GM12878 (cell line): ENCODE measurements around the gene FBXL14. TPM values are rescaled to one million over a fixed set of nuclear protein-coding genes. Genes with fewer than 3 reads are reported as not detected.

ENCODE experiments used
- ATAC-seq: fragments of 200-7000 bp; cut with Tn5 transposase; 3 replicates; pipeline ENCODE4 v1.9.1; 2020; ENCODE audit warnings: mild to moderate bottlenecking, moderate library complexity
- BruUV-seq: library from RNA; stranded (reverse); fragments of 400-500 nt; replicated peaks from 2 replicates; lab custom pipeline; 2021; lab: Mats Ljungman, UMichigan
- CTCF ChIA-PET: fragments of 300-600 bp; sonication (Branson Sonifier 250); formaldehyde crosslinking; extraction: SDS; loops from one replicate; lab custom pipeline; 2021; ENCODE audit warnings: inconsistent platforms; lab: Yijun Ruan, JAX
- POLR2A ChIA-PET: fragments of 350-600 bp; formaldehyde crosslinking; extraction: SDS; loops from one replicate; lab custom pipeline; 2021; ENCODE audit warnings: inconsistent platforms; lab: Charles Lee
- RAD21 ChIA-PET: fragments of 300-600 bp; sonication (Branson Sonifier 250); formaldehyde crosslinking; loops from one replicate; lab custom pipeline; 2023; ENCODE audit warnings: antibody characterized with exemption; ENCODE audit not compliant: unreplicated experiment; lab: Charles Lee
- SMC1A ChIA-PET: fragments of 300-600 bp; sonication (Branson Sonifier 250); formaldehyde crosslinking; loops from one replicate; lab custom pipeline; 2023; ENCODE audit not compliant: unreplicated experiment, uncharacterized antibody; lab: Charles Lee
- DNase-seq: peaks from one replicate; pipeline ENCODE4 v3.0.0-alpha.2; 2011; ENCODE audit warnings: low read depth, low spot score
- FAIRE-seq: peaks from 3 replicates; lab custom pipeline; 2011; peaks lifted over from hg19 to GRCh38; lab: Jason Lieb, UNC
- H2AFZ ChIP-seq: 2 replicates; pipeline ENCODE4 v1.6.0; 2011; ENCODE audit warnings: low read depth, low read length, control low read depth; ENCODE audit not compliant: control insufficient read depth
- H3K27ac ChIP-seq: 2 replicates; pipeline ENCODE4 v1.5.1; 2011; ENCODE audit warnings: control low read depth; ENCODE audit not compliant: control insufficient read depth, insufficient read depth
- H3K27me3 ChIP-seq, 2 experiments: replicated peaks in 1 of 2; 2 replicates each; pipeline versions ENCODE4 v1.6.0 to v1.6.1; 2011; ENCODE audit warnings: low read length in 1 of 2; ENCODE audit not compliant: control insufficient read depth in 2 of 2, insufficient read depth in 2 of 2
- H3K36me3 ChIP-seq, 2 experiments: 2 replicates each; pipeline ENCODE4 v1.5.1; 2011; ENCODE audit warnings: low read length in 1 of 2; ENCODE audit not compliant: control insufficient read depth in 2 of 2, insufficient read depth in 2 of 2
- H3K4me1 ChIP-seq: 2 replicates; pipeline ENCODE4 v1.6.1; 2011; ENCODE audit warnings: mild to moderate bottlenecking, low read length, moderate library complexity, mixed read lengths; ENCODE audit not compliant: control insufficient read depth, insufficient read depth
- H3K4me2 ChIP-seq: 2 replicates; pipeline ENCODE4 v1.6.0; 2011; ENCODE audit warnings: control low read depth; ENCODE audit not compliant: control insufficient read depth, insufficient read depth
- H3K4me3 ChIP-seq: fragments of 200-600 bp; sonication (generic); 2 replicates; pipeline ENCODE4 v1.5.1; 2016
- H3K79me2 ChIP-seq: 2 replicates; pipeline ENCODE4 v1.6.0; 2011; ENCODE audit warnings: low read length; ENCODE audit not compliant: control insufficient read depth, insufficient read depth
- H3K9ac ChIP-seq: 2 replicates; pipeline ENCODE4 v1.8.0; 2011; ENCODE audit warnings: low read length, control low read depth, mixed read lengths; ENCODE audit not compliant: control insufficient read depth, insufficient read depth
- H3K9me3 ChIP-seq: replicated peaks from 3 replicates; pipeline ENCODE4 v1.5.1; 2011; ENCODE audit warnings: mild to moderate bottlenecking, low read length; ENCODE audit not compliant: control insufficient read depth, insufficient read depth
- H4K20me1 ChIP-seq: 2 replicates; pipeline ENCODE4 v1.6.0; 2011; ENCODE audit not compliant: control insufficient read depth, insufficient read depth
- CHD2 ChIP-seq: IDR thresholded peaks from 2 replicates; pipeline ENCODE4 v1.6.1; 2011; ENCODE audit warnings: low read depth, low read length, improper control_type of control experiment, borderline replicate concordance
- EP300 ChIP-seq, 2 experiments: fragments of 150-350 bp in 1 of 2; IDR thresholded peaks; 2 replicates each; pipeline ENCODE4 v1.6.1; 2011 to 2012; ENCODE audit warnings: low read depth in 2 of 2, low read length in 2 of 2, borderline replicate concordance in 1 of 2, improper control_type of control experiment in 1 of 2, inconsistent platforms in 1 of 2; ENCODE audit not compliant: control insufficient read depth in 1 of 2
- FOXK2 ChIP-seq: fragments of 450-650 bp; IDR thresholded peaks from 2 replicates; pipeline ENCODE4 v1.6.1; 2017; ENCODE audit warnings: mild to moderate bottlenecking, moderate library complexity
- JUNB ChIP-seq: IDR thresholded peaks from 2 replicates; pipeline ENCODE4 v1.6.1; 2016; ENCODE audit warnings: antibody characterized with exemption, mild to moderate bottlenecking
- KDM1A ChIP-seq: fragments of 200-600 bp; sonication (generic); IDR thresholded peaks from 2 replicates; pipeline ENCODE4 v1.6.1; 2016; ENCODE audit warnings: borderline replicate concordance
- KLF5 ChIP-seq: fragments of 450-650 bp; IDR thresholded peaks from 2 replicates; pipeline ENCODE4 v1.6.1; 2014; ENCODE audit warnings: mild to moderate bottlenecking; ENCODE audit not compliant: partially characterized antibody
- NFIC ChIP-seq: IDR thresholded peaks from 2 replicates; pipeline ENCODE4 v1.6.1; 2012; ENCODE audit warnings: low read depth, mild to moderate bottlenecking, inconsistent platforms, low read length, moderate library complexity
- PML ChIP-seq: IDR thresholded peaks from 2 replicates; pipeline ENCODE4 v1.6.1; 2012; ENCODE audit warnings: low read length, inconsistent platforms
- SMAD5 ChIP-seq: IDR thresholded peaks from 2 replicates; pipeline ENCODE4 v1.6.1; 2016; ENCODE audit warnings: antibody characterized with exemption, low read depth
- SUPT20H ChIP-seq: IDR thresholded peaks from 2 replicates; pipeline ENCODE4 v1.6.1; 2011; ENCODE audit warnings: low read depth, mild to moderate bottlenecking, low read length, moderate library complexity, borderline replicate concordance; ENCODE audit not compliant: control insufficient read depth
- TARDBP ChIP-seq: IDR thresholded peaks from 2 replicates; pipeline ENCODE4 v1.6.1; 2016; ENCODE audit warnings: borderline replicate concordance
- WGBS: methylation state at CpG from one replicate; pipeline ENCODE4 v1.1.6; 2016; ENCODE audit warnings: low lambda C conversion rate; ENCODE audit not compliant: insufficient replicate concordance, insufficient coverage; ENCODE audit errors: missing lambda C conversion rate; 5-methylcytosine and 5-hydroxymethylcytosine counted together
- in situ Hi-C: fragments of 300-500 bp; cut with MboI; formaldehyde crosslinking; loops from 9 replicates; pipeline ENCODE4 v1.14.3; 2018; ENCODE audit warnings: mixed read lengths
- intact Hi-C: fragments of 100-400 bp; cut with micrococcal nuclease; formaldehyde crosslinking; loops from one replicate; pipeline ENCODE4 v1.14.2; 2022; ENCODE audit not compliant: unreplicated experiment
- polyA plus RNA-seq, 11 experiments: library from polyadenylated mRNA; depleted of rRNA in 4 of 11; unstranded in 6 of 11; stranded (reverse) in 5 of 11; fragments of >200 nt; fragmentation: Nextera tagmentation in 4 of 11; fragmentation: Illumina TruSeq in 1 of 11; extraction: Ambion mirVana in 4 of 11; extraction: Trizol in 1 of 11; gene quantifications; 1 replicate in 1 of 11; 2 replicates in 10 of 11; pipeline versions ENCODE4 v1.2.1 to v1.2.3, GENCODE V29; 2011 to 2016; ENCODE audit warnings: inconsistent platforms in 2 of 11, missing spikeins in 2 of 11, low read depth in 1 of 11
- total RNA-seq, 4 experiments: library from RNA; depleted of rRNA in 3 of 4; stranded (reverse); fragments of >200 nt in 3 of 4; fragmentation: Illumina TruSeq in 1 of 4; extraction: Trizol in 1 of 4; gene quantifications; 2 replicates each; pipeline versions ENCODE4 v1.2.1 to v1.2.3, GENCODE V29; 2013 to 2021
- TF ChIP-seq, protein P1 (sequence below): fragments of 450-650 bp; IDR thresholded peaks from 2 replicates; pipeline ENCODE4 v1.6.1; 2018; ENCODE audit warnings: borderline replicate concordance, mild to moderate bottlenecking; ENCODE audit not compliant: partially characterized antibody
- TF ChIP-seq, protein P2 (sequence below): IDR thresholded peaks from 2 replicates; pipeline ENCODE4 v1.6.1; 2012; ENCODE audit warnings: low read depth, low read length, improper control_type of control experiment

The FBXL14 gene
- total and polyA plus RNA-seq, 10 of the 15 experiments (the other 5 are each of a cell fraction or from before 2014, with no cell fraction given): 0.44 to 19.0 (median 2.9) TPM

DNA sequence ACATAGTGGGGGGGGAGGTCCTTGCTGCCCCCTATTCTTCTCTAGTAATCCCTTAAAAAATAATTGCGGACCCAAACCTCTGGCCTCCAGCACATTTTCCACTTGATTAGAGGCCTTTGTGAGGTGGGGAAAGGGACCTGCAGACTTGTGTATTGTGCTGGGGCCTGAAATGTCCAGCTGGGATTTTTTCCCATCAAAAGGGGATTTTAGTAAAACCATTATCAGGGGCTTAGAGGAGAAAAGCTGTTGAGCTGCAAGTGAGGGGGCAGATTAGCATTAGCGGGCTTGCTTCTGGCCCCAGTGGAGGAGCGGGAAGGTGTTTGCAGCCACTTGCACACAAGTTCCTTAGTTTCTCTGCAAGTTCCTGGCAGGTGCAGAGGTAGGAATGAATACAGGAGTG is 13.9 kb downstream of the FBXL14 start:
- 100% methylated on average over 3 of the region's 3 CpGs for WGBS
- no peak for DNase-seq
- no peaks in the 10 kb centered on the region for H3K79me2 ChIP-seq

More for the DNA sequence above, 13.9 kb downstream of the FBXL14 start:
- FAIRE-seq: no peak
- BruUV-seq: no TSS peak
- Histone ChIP-seq H3K27ac (no peak overlapping the region), H3K27me3 (no peaks in the 10 kb centered on the region), H3K36me3 (no peaks in the 10 kb centered on the region), H3K4me1 (no peaks in the 10 kb centered on the region)
- no peak for ATAC-seq
- POLR2A ChIA-PET: interaction anchor here (0.6 kb wide), 1 partner anchor 1191 kb away, joined by 8 read pairs; no protein-coding TSS in a partner anchor
- CTCF ChIA-PET: interaction anchor here (3.9 to 12.3 kb wide), 4 partner anchors 11 to 463 kb away, joined by 14 to 287 read pairs (median 124); no protein-coding TSS in a partner anchor
- in situ Hi-C loops (no loop called here), intact Hi-C loops (loop anchor here (5.0 kb wide), 1 partner anchor 298 kb away; no protein-coding TSS in a partner anchor)
- TF ChIP-seq EP300 (IDR thresholded peaks at IDR 0.05; ENCODE audit: borderline replicate concordance in 1 of 2, control insufficient read depth in 1 of 2, low read depth in 2 of 2, low read length in 2 of 2) (no peak), NFIC (no peak), KDM1A (no peak), SMAD5 (no peak), JUNB (no peak), SUPT20H (no peak), CHD2 (no peak), TARDBP (no peak), KLF5 (no peak), FOXK2 (no peak), PML (no peak)
- TF ChIP-seq, protein P1, sequence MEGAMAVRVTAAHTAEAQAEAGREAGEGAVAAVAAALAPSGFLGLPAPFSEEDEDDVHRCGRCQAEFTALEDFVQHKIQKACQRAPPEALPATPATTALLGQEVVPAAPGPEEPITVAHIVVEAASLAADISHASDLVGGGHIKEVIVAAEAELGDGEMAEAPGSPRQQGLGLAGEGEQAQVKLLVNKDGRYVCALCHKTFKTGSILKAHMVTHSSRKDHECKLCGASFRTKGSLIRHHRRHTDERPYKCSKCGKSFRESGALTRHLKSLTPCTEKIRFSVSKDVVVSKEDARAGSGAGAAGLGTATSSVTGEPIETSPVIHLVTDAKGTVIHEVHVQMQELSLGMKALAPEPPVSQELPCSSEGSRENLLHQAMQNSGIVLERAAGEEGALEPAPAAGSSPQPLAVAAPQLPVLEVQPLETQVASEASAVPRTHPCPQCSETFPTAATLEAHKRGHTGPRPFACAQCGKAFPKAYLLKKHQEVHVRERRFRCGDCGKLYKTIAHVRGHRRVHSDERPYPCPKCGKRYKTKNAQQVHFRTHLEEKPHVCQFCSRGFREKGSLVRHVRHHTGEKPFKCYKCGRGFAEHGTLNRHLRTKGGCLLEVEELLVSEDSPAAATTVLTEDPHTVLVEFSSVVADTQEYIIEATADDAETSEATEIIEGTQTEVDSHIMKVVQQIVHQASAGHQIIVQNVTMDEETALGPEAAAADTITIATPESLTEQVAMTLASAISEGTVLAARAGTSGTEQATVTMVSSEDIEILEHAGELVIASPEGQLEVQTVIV: no peak
- TF ChIP-seq, protein P2, sequence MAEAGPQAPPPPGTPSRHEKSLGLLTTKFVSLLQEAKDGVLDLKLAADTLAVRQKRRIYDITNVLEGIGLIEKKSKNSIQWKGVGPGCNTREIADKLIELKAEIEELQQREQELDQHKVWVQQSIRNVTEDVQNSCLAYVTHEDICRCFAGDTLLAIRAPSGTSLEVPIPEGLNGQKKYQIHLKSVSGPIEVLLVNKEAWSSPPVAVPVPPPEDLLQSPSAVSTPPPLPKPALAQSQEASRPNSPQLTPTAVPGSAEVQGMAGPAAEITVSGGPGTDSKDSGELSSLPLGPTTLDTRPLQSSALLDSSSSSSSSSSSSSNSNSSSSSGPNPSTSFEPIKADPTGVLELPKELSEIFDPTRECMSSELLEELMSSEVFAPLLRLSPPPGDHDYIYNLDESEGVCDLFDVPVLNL: no peak
- TF ChIP-seq, all 136 proteins: peak for 0
- Histone ChIP-seq H3K9me3 (no peaks in the 10 kb centered on the region), H3K4me2 (no peak overlapping the region), H3K4me3 (no peak overlapping the region), H3K9ac (no peak overlapping the region), H4K20me1 (no peaks in the 10 kb centered on the region), H2AFZ (no peak overlapping the region)
- ChIA-PET SMC1A (interaction anchor here (0.8 to 12.3 kb wide), 6 partner anchors 9 to 462 kb away, joined by 3 to 276 read pairs (median 19); no protein-coding TSS in a partner anchor), RAD21 (interaction anchor here (0.6 to 4.9 kb wide), 4 partner anchors 26 to 529 kb away, joined by 3 to 237 read pairs (median 29); no protein-coding TSS in a partner anchor)
